ENCODE results near the gene SPTSSB. TPM values are rescaled to one million over a fixed set of nuclear protein-coding genes. Genes with fewer than 3 reads are reported as not detected.

Gene SPTSSB
- total RNA-seq, 4 donors from 2014 or later = under 0.01 to 1.5 (median 1.0) TPM; not detected in 1

GRCh38 chr3:161372321-161373260 is 1.3 kb upstream of the SPTSSB start:
- intact Hi-C loops (cut with DNase I; ENCODE audit: low total_unique reads) = no loop called here
- H3K4me3 ChIP-seq = peak overlapping the region; percentile 38 to 51
- H3K27ac ChIP-seq = no peak overlapping the region
- H3K27me3 ChIP-seq = no peaks in the 10 kb centered on the region
- DNase-seq = peak in 1 of 2 donors; percentile 18
- no peaks in the 10 kb centered on the region for H3K36me3 ChIP-seq
- no peaks in the 10 kb centered on the region for H3K9me3 ChIP-seq
- TF ChIP-seq POLR2A (IDR thresholded peaks at IDR 0.05) = no peak
- TF ChIP-seq, protein P1, sequence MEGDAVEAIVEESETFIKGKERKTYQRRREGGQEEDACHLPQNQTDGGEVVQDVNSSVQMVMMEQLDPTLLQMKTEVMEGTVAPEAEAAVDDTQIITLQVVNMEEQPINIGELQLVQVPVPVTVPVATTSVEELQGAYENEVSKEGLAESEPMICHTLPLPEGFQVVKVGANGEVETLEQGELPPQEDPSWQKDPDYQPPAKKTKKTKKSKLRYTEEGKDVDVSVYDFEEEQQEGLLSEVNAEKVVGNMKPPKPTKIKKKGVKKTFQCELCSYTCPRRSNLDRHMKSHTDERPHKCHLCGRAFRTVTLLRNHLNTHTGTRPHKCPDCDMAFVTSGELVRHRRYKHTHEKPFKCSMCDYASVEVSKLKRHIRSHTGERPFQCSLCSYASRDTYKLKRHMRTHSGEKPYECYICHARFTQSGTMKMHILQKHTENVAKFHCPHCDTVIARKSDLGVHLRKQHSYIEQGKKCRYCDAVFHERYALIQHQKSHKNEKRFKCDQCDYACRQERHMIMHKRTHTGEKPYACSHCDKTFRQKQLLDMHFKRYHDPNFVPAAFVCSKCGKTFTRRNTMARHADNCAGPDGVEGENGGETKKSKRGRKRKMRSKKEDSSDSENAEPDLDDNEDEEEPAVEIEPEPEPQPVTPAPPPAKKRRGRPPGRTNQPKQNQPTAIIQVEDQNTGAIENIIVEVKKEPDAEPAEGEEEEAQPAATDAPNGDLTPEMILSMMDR (IDR thresholded peaks at IDR 0.05) = no peak
- H3K4me1 ChIP-seq = peaks cover 3 to 5% of the 10 kb centered on the region in 2 donors

DNA sequence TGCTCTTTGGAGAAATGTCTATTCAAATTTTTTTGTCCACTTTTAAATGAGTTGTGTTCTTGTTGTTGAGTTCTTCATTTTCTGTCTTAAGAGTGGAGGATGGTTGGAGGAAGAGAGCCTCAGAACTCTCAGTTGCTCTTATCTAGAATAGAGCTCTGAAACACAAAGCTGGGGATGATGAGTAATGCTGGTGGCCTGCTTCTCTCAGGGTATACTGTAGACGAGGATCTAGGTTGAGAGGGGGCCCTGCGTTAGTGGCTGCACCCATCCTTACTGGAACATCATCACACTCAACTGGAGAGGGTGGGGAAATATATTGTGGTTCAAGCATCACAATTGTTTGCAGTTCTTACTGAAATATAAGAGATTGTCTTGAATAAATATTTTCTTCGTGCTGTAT is 1.8 kb downstream of the SPTSSB start:
- intact Hi-C loops (cut with DNase I; ENCODE audit: low total_unique reads) = no loop called here
- H3K4me3 ChIP-seq = no peak overlapping the region

GRCh38 chr3:161366094-161366493 is 5.2 kb downstream of the SPTSSB start:
- no peak overlapping the region for H3K4me3 ChIP-seq
- no peaks in the 10 kb centered on the region for H3K36me3 ChIP-seq
- no peak overlapping the region for H3K27ac ChIP-seq
- no peaks in the 10 kb centered on the region for H3K9me3 ChIP-seq
- intact Hi-C loops (cut with DNase I; ENCODE audit: low total_unique reads) = no loop called here
- no peak for DNase-seq
- H3K4me1 ChIP-seq = no peaks in the 10 kb centered on the region
- TF ChIP-seq, protein P1 (IDR thresholded peaks at IDR 0.05) = no peak
- TF ChIP-seq POLR2A (IDR thresholded peaks at IDR 0.05) = no peak
- no peaks in the 10 kb centered on the region for H3K27me3 ChIP-seq

More for the DNA sequence above, 1.8 kb downstream of the SPTSSB start:
- TF ChIP-seq POLR2A (IDR thresholded peaks at IDR 0.05) = no peak
- TF ChIP-seq, protein P1 (IDR thresholded peaks at IDR 0.05) = no peak
- peaks cover 3 to 5% of the 10 kb centered on the region in 2 donors for H3K4me1 ChIP-seq
- H3K9me3 ChIP-seq = no peaks in the 10 kb centered on the region
- DNase-seq = no peak
- H3K36me3 ChIP-seq = no peaks in the 10 kb centered on the region
- H3K27ac ChIP-seq = no peak overlapping the region
- no peaks in the 10 kb centered on the region for H3K27me3 ChIP-seq

DNA sequence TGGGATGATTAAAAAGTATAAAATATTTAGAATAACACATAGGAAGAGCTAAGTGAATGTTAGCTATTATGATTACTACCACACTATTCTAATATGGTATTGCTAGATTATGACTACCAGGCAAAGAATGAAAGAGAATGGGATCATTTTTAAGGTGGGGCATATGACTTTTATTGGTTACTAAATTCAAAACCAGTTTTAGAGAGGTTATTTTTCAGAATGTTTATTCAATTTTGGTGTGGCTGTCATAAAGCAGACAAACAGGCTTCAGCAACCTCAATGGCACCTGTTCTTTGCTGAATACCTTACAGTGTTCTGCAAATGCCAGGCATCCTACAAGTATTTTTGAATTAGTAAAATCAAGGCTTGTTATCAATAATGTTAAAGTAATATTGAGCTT is 12.8 kb downstream of the SPTSSB start:
- no peak for TF ChIP-seq POLR2A (IDR thresholded peaks at IDR 0.05)
- TF ChIP-seq, protein P1 (IDR thresholded peaks at IDR 0.05) = no peak
- Histone ChIP-seq H3K36me3 (no peaks in the 10 kb centered on the region), H3K4me3 (no peak overlapping the region), H3K4me1 (no peaks in the 10 kb centered on the region), H3K27ac (no peak overlapping the region), H3K9me3 (no peaks in the 10 kb centered on the region), H3K27me3 (no peaks in the 10 kb centered on the region)
- intact Hi-C loops (cut with DNase I; ENCODE audit: low total_unique reads) = no loop called here
- no peak for DNase-seq

- no peaks in the 10 kb centered on the region for H3K9me3 ChIP-seq
- no peaks in the 10 kb centered on the region for H3K27me3 ChIP-seq
- H3K27ac ChIP-seq = no peak overlapping the region
- intact Hi-C loops (cut with DNase I; ENCODE audit: low total_unique reads) = no loop called here
- no peak overlapping the region for H3K4me3 ChIP-seq
- no peaks in the 10 kb centered on the region for H3K4me1 ChIP-seq
- no peaks in the 10 kb centered on the region for H3K36me3 ChIP-seq
- DNase-seq = no peak
- TF ChIP-seq POLR2A (IDR thresholded peaks at IDR 0.05) = no peak
- TF ChIP-seq, protein P1 (IDR thresholded peaks at IDR 0.05) = no peak
Observed at GRCh38 chr3:161356287-161356686, 15.0 kb downstream of the SPTSSB start.
